ENCODE results near the gene KLK4.

Gene KLK4

GRCh38 chr19:50911206-50912101 lies at the start of gene KLK4:
TSS of gene KLK4 (minus strand) at chr19:50911395. CDS start at chr19:50910738, 657 bp downstream.
- in situ Hi-C loops (cut with MboI; ENCODE audit: low sequenced_read_pairs) = no loop called here

- in situ Hi-C loops (cut with MboI; ENCODE audit: low sequenced_read_pairs) = no loop called here
These were observed 48.7 kb upstream of the KLK4 start for GRCh38 chr19:50959731-50960500.

- in situ Hi-C loops (cut with MboI; ENCODE audit: low sequenced_read_pairs) = no loop called here
These were observed 46.4 kb upstream of the KLK4 start for GRCh38 chr19:50957587-50957986.

GRCh38 chr19:50952910-50953309 lies 41.7 kb upstream of the KLK4 start, which contains the start of gene KLK5:
TSS of gene KLK5 (minus strand) at chr19:50953038. CDS start at chr19:50952657, 381 bp downstream.
- in situ Hi-C loops (cut with MboI; ENCODE audit: low sequenced_read_pairs) = no loop called here

- in situ Hi-C loops (cut with MboI; ENCODE audit: low sequenced_read_pairs) = no loop called here
These were observed 38.7 kb upstream of the KLK4 start for GRCh38 chr19:50949861-50950260.

GRCh38 chr19:50947123-50947522 lies 35.9 kb upstream of the KLK4 start:
- in situ Hi-C loops (cut with MboI; ENCODE audit: low sequenced_read_pairs) = no loop called here

- in situ Hi-C loops (cut with MboI; ENCODE audit: low sequenced_read_pairs) = no loop called here
These were observed 33.6 kb upstream of the KLK4 start for GRCh38 chr19:50944795-50945194.

- in situ Hi-C loops (cut with MboI; ENCODE audit: low sequenced_read_pairs) = no loop called here
These were observed 32.1 kb upstream of the KLK4 start for GRCh38 chr19:50943074-50943828.

GRCh38 chr19:50939596-50939995 lies 28.4 kb upstream of the KLK4 start:
- in situ Hi-C loops (cut with MboI; ENCODE audit: low sequenced_read_pairs) = no loop called here

GRCh38 chr19:50933640-50934039 lies 22.4 kb upstream of the KLK4 start:
- in situ Hi-C loops (cut with MboI; ENCODE audit: low sequenced_read_pairs) = no loop called here

- in situ Hi-C loops (cut with MboI; ENCODE audit: low sequenced_read_pairs) = no loop called here
These were observed 21.5 kb upstream of the KLK4 start for GRCh38 chr19:50932690-50933083.

GRCh38 chr19:50932018-50932689 lies 21.0 kb upstream of the KLK4 start:
- in situ Hi-C loops (cut with MboI; ENCODE audit: low sequenced_read_pairs) = no loop called here

GRCh38 chr19:50931023-50931422 lies 19.8 kb upstream of the KLK4 start:
- in situ Hi-C loops (cut with MboI; ENCODE audit: low sequenced_read_pairs) = no loop called here

GRCh38 chr19:50928831-50929230 lies 17.6 kb upstream of the KLK4 start:
- in situ Hi-C loops (cut with MboI; ENCODE audit: low sequenced_read_pairs) = no loop called here

GRCh38 chr19:50926144-50926543 lies 14.9 kb upstream of the KLK4 start:
- in situ Hi-C loops (cut with MboI; ENCODE audit: low sequenced_read_pairs) = no loop called here

GRCh38 chr19:50925734-50926133 lies 14.5 kb upstream of the KLK4 start:
- in situ Hi-C loops (cut with MboI; ENCODE audit: low sequenced_read_pairs) = no loop called here

- in situ Hi-C loops (cut with MboI; ENCODE audit: low sequenced_read_pairs) = no loop called here
These were observed 13.4 kb upstream of the KLK4 start for GRCh38 chr19:50924586-50924985.

- in situ Hi-C loops (cut with MboI; ENCODE audit: low sequenced_read_pairs) = no loop called here
These were observed 11.2 kb upstream of the KLK4 start for GRCh38 chr19:50922317-50922853.

GRCh38 chr19:50921426-50922316 lies 10.5 kb upstream of the KLK4 start:
- in situ Hi-C loops (cut with MboI; ENCODE audit: low sequenced_read_pairs) = no loop called here

Measured in hTERT RPE-1 (cell line).